Activated naive CD4-positive, alpha-beta T cell treated with anti-CD3 and anti-CD28 coated beads, Interleukin-2, amount 10 ng/mL, durations not matched to agents 7 days and 5 days (primary cell): ENCODE measurements around the gene FTH1.
"Not testable (repeated sequence)": the region's sequence is repeated elsewhere in the genome, so short reads cannot be mapped to it uniquely, and the experiment has no call there.

Experiments
- CTCF ChIA-PET: fragments of 350-600 bp; sonication (Branson Sonifier 250); formaldehyde crosslinking; loops from one replicate; lab custom pipeline; 2021; ENCODE audit warnings: antibody characterized with exemption; lab: Charles Lee
- DNase-seq: peaks from one replicate; pipeline ENCODE4 v3.0.0-alpha.2; 2020
- H3K27ac Mint-ChIP-seq: one replicate; pipeline ENCODE4 v1.8.0; 2021; ENCODE audit warnings: mild to moderate bottlenecking, moderate library complexity, mixed read lengths
- H3K27me3 Mint-ChIP-seq: one replicate; pipeline ENCODE4 v1.8.0; 2021; ENCODE audit warnings: mild to moderate bottlenecking, mixed read lengths
- H3K36me3 Mint-ChIP-seq: one replicate; pipeline ENCODE4 v1.8.0; 2021; ENCODE audit warnings: mixed read lengths
- H3K4me1 Mint-ChIP-seq: one replicate; pipeline ENCODE4 v1.8.0; 2021; ENCODE audit warnings: mixed read lengths
- H3K4me3 Mint-ChIP-seq: one replicate; pipeline ENCODE4 v1.8.0; 2021; ENCODE audit warnings: mild to moderate bottlenecking, moderate library complexity, mixed read lengths
- H3K9me3 Mint-ChIP-seq: one replicate; pipeline ENCODE4 v1.8.0; 2021; ENCODE audit warnings: mixed read lengths

The FTH1 gene

GRCh38 chr11:61973476-61974162 is 6.2 kb upstream of the FTH1 start:
- CTCF ChIA-PET = interaction anchor here (1.2 to 2.5 kb wide), 3 partner anchors 11 to 135 kb away, joined by 4 to 10 read pairs (median 5); no protein-coding TSS in a partner anchor
- peak overlapping the region; percentile 33 for H3K27ac Mint-ChIP-seq
- peaks cover 6% of the 10 kb centered on the region for H3K36me3 Mint-ChIP-seq
- DNase-seq = no peak
- H3K9me3 Mint-ChIP-seq = no peaks in the 10 kb centered on the region
- peaks cover 46% of the 10 kb centered on the region for H3K4me1 Mint-ChIP-seq
- H3K27me3 Mint-ChIP-seq = no peaks in the 10 kb centered on the region
- H3K4me3 Mint-ChIP-seq = no peak overlapping the region

- Mint-ChIP-seq H3K27ac (peak overlapping the region; percentile 69), H3K4me1 (peaks cover 52% of the 10 kb centered on the region), H3K27me3 (no peaks in the 10 kb centered on the region), H3K9me3 (no peaks in the 10 kb centered on the region), H3K4me3 (no peak overlapping the region), H3K36me3 (peaks cover 12% of the 10 kb centered on the region)
- no peak for DNase-seq
- CTCF ChIA-PET = interaction anchor here (0.9 to 2.5 kb wide), 5 partner anchors 10 to 136 kb away, joined by 4 to 10 read pairs (median 4); no protein-coding TSS in a partner anchor
Measured at GRCh38 chr11:61972672-61973475, 5.4 kb upstream of the FTH1 start.

- DNase-seq = no peak
- Mint-ChIP-seq H3K4me1 (peaks cover 52% of the 10 kb centered on the region), H3K4me3 (no peak overlapping the region), H3K27me3 (no peaks in the 10 kb centered on the region), H3K9me3 (no peaks in the 10 kb centered on the region), H3K27ac (peak overlapping the region; percentile 69), H3K36me3 (peaks cover 12% of the 10 kb centered on the region)
- CTCF ChIA-PET = interaction anchor here (0.9 to 2.5 kb wide), 4 partner anchors 9 to 136 kb away, joined by 4 to 10 read pairs (median 4); no protein-coding TSS in a partner anchor
Measured at GRCh38 chr11:61972112-61972671, 4.8 kb upstream of the FTH1 start.

- H3K27me3 Mint-ChIP-seq = no peaks in the 10 kb centered on the region
- peak; percentile 61 for DNase-seq
- H3K36me3 Mint-ChIP-seq = peaks cover 13% of the 10 kb centered on the region
- peaks cover 52% of the 10 kb centered on the region for H3K4me1 Mint-ChIP-seq
- H3K27ac Mint-ChIP-seq = no peak overlapping the region
- CTCF ChIA-PET = interaction anchor here (1.5 to 2.5 kb wide), 4 partner anchors 100 to 136 kb away, joined by 5 to 10 read pairs (median 8); no protein-coding TSS in a partner anchor
- no peak overlapping the region for H3K4me3 Mint-ChIP-seq
- H3K9me3 Mint-ChIP-seq = no peaks in the 10 kb centered on the region
Measured at GRCh38 chr11:61971248-61972111, 4.0 kb upstream of the FTH1 start.

GRCh38 chr11:61969838-61970662 is 2.6 kb upstream of the FTH1 start:
- DNase-seq = no peak
- H3K27me3 Mint-ChIP-seq = no peaks in the 10 kb centered on the region
- no peaks in the 10 kb centered on the region for H3K9me3 Mint-ChIP-seq
- H3K36me3 Mint-ChIP-seq = peaks cover 24% of the 10 kb centered on the region
- H3K27ac Mint-ChIP-seq = no peak overlapping the region
- H3K4me3 Mint-ChIP-seq = no peak overlapping the region
- peaks cover 59% of the 10 kb centered on the region for H3K4me1 Mint-ChIP-seq
- CTCF ChIA-PET = interaction anchor here (1.5 to 3.4 kb wide), 4 partner anchors 99 to 138 kb away, joined by 5 to 16 read pairs (median 8); no protein-coding TSS in a partner anchor

GRCh38 chr11:61969391-61969758 is 1.9 kb upstream of the FTH1 start:
- Mint-ChIP-seq H3K4me1 (peaks cover 64% of the 10 kb centered on the region), H3K27me3 (no peaks in the 10 kb centered on the region), H3K4me3 (peak overlapping the region; percentile 43), H3K36me3 (peaks cover 31% of the 10 kb centered on the region), H3K27ac (no peak overlapping the region), H3K9me3 (no peaks in the 10 kb centered on the region)
- DNase-seq = no peak
- CTCF ChIA-PET = interaction anchor here (1.8 to 3.4 kb wide), 2 partner anchors 98 to 112 kb away, joined by 5 to 16 read pairs; no protein-coding TSS in a partner anchor

GRCh38 chr11:61968758-61969390 is 1.4 kb upstream of the FTH1 start:
- peaks cover 66% of the 10 kb centered on the region for H3K4me1 Mint-ChIP-seq
- CTCF ChIA-PET = interaction anchor here (1.0 to 3.4 kb wide), 3 partner anchors 19 to 139 kb away, joined by 3 to 16 read pairs (median 8); partner anchors contain the start of gene BEST1
- peak overlapping the region; percentile 98 for H3K27ac Mint-ChIP-seq
- H3K27me3 Mint-ChIP-seq = no peaks in the 10 kb centered on the region
- H3K4me3 Mint-ChIP-seq = peak overlapping the region; percentile 92
- no peaks in the 10 kb centered on the region for H3K9me3 Mint-ChIP-seq
- DNase-seq = no peak
- peaks cover 36% of the 10 kb centered on the region for H3K36me3 Mint-ChIP-seq

GRCh38 chr11:61967924-61968757 is 707 bp upstream of the FTH1 start:
- Mint-ChIP-seq H3K4me3 (peak overlapping the region; percentile 92), H3K27me3 (no peaks in the 10 kb centered on the region), H3K9me3 (no peaks in the 10 kb centered on the region), H3K4me1 (peaks cover 69% of the 10 kb centered on the region), H3K27ac (peak overlapping the region; percentile 98), H3K36me3 (peaks cover 44% of the 10 kb centered on the region)
- CTCF ChIA-PET = interaction anchor here (1.0 to 3.4 kb wide), 3 partner anchors 18 to 140 kb away, joined by 3 to 16 read pairs (median 8); partner anchors contain the start of gene BEST1
- peak; percentile 65 for DNase-seq

- peaks cover 62% of the 10 kb centered on the region for H3K4me1 Mint-ChIP-seq
- no peaks in the 10 kb centered on the region for H3K9me3 Mint-ChIP-seq
- peak; percentile 55 for DNase-seq
- H3K27me3 Mint-ChIP-seq = no peaks in the 10 kb centered on the region
- peak overlapping the region; percentile 92 for H3K4me3 Mint-ChIP-seq
- peak overlapping the region; percentile 92 for H3K27ac Mint-ChIP-seq
- CTCF ChIA-PET = interaction anchor here (1.1 to 3.4 kb wide), 3 partner anchors 17 to 115 kb away, joined by 3 to 16 read pairs (median 3); no protein-coding TSS in a partner anchor
- peaks cover 51% of the 10 kb centered on the region for H3K36me3 Mint-ChIP-seq
Measured at GRCh38 chr11:61966734-61967115, 709 bp downstream of the FTH1 start.

- CTCF ChIA-PET = interaction anchor here (1.0 to 1.5 kb wide), 4 partner anchors 17 to 117 kb away, joined by 3 to 5 read pairs (median 4); no protein-coding TSS in a partner anchor
- H3K4me1 Mint-ChIP-seq = peaks cover 49% of the 10 kb centered on the region
- DNase-seq, H3K9me3 Mint-ChIP-seq, H3K27ac Mint-ChIP-seq, H3K27me3 Mint-ChIP-seq: not testable (repeated sequence)
- H3K36me3 Mint-ChIP-seq = peaks cover 51% of the 10 kb centered on the region
- H3K4me3 Mint-ChIP-seq = peak overlapping the region; percentile 92
Measured at GRCh38 chr11:61964666-61965271, 2.7 kb downstream of the FTH1 start.

- DNase-seq = no peak
- CTCF ChIA-PET = interaction anchor here (0.7 to 1.2 kb wide), 3 partner anchors 16 to 93 kb away, joined by 3 to 4 read pairs (median 4); no protein-coding TSS in a partner anchor
- peaks cover 45% of the 10 kb centered on the region for H3K4me1 Mint-ChIP-seq
- no peaks in the 10 kb centered on the region for H3K9me3 Mint-ChIP-seq
- H3K4me3 Mint-ChIP-seq = peak overlapping the region; percentile 24
- H3K27ac Mint-ChIP-seq = peak overlapping the region; percentile 76
- peaks cover 49% of the 10 kb centered on the region for H3K36me3 Mint-ChIP-seq
- H3K27me3 Mint-ChIP-seq = peaks cover 4% of the 10 kb centered on the region
Measured at GRCh38 chr11:61964058-61964665, 3.3 kb downstream of the FTH1 start.
